ENCODE results near the gene GMDS. TPM values are rescaled to one million over a fixed set of nuclear protein-coding genes. Genes with fewer than 3 reads are reported as not detected.

Gene GMDS
- total RNA-seq, 2 experiments from 2014 or later: 31.1 to 35.9 TPM

GRCh38 chr6:2149361-2150006 lies 95.9 kb downstream of the GMDS start:
- no peak overlapping the region for H3K4me3 Mint-ChIP-seq

GRCh38 chr6:2148748-2149147 lies 96.7 kb downstream of the GMDS start:
- ChIA-PET CTCF (no interaction called here), POLR2A (no interaction called here)
- DNase-seq: no peak
- H3K4me3 Mint-ChIP-seq: no peak overlapping the region
- H3K27ac Mint-ChIP-seq: no peak overlapping the region
- H3K9me3 Mint-ChIP-seq: no peaks in the 10 kb centered on the region
- H3K27me3 Mint-ChIP-seq: no peaks in the 10 kb centered on the region
- H3K36me3 Mint-ChIP-seq (ENCODE audit: low read depth): no peaks in the 10 kb centered on the region
- H3K4me1 Mint-ChIP-seq: no peaks in the 10 kb centered on the region

More at GRCh38 chr6:2149361-2150006, 95.9 kb downstream of the GMDS start:
- Mint-ChIP-seq H3K27ac (no peak overlapping the region), H3K4me1 (no peaks in the 10 kb centered on the region), H3K27me3 (no peaks in the 10 kb centered on the region), H3K9me3 (no peaks in the 10 kb centered on the region), H3K36me3 (ENCODE audit: low read depth) (no peaks in the 10 kb centered on the region)
- POLR2A ChIA-PET: no interaction called here
- CTCF ChIA-PET: no interaction called here
- no peak for DNase-seq

- Mint-ChIP-seq H3K4me1 (no peaks in the 10 kb centered on the region), H3K27ac (no peak overlapping the region), H3K27me3 (no peaks in the 10 kb centered on the region), H3K36me3 (ENCODE audit: low read depth) (no peaks in the 10 kb centered on the region), H3K4me3 (no peak overlapping the region), H3K9me3 (no peaks in the 10 kb centered on the region)
- no peak for DNase-seq
- CTCF ChIA-PET: no interaction called here
- POLR2A ChIA-PET: no interaction called here
These were observed 97.5 kb downstream of the GMDS start for GRCh38 chr6:2147766-2148448.

DNA sequence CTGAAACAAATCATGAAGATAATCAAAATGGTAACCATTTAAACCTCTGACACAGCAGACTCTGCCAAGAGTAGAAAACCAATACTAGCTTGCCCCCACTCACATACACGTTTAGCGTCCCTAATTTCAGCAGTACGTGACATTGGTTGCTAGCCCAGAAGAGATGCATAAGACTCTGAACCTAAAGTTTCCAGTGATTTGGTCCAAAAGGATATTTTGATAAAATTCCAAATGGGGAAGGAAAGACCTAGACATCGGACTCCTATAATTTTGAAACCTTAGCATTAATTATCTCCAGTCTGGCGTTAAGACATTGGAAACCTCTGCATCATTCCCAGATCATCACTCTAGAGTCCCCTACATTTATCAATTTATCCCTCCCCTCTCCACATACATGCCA lies 98.1 kb downstream of the GMDS start:
- Mint-ChIP-seq H3K27ac (no peak overlapping the region), H3K4me1 (no peaks in the 10 kb centered on the region), H3K9me3 (no peaks in the 10 kb centered on the region), H3K27me3 (no peaks in the 10 kb centered on the region), H3K36me3 (ENCODE audit: low read depth) (no peaks in the 10 kb centered on the region), H3K4me3 (no peak overlapping the region)
- ChIA-PET POLR2A (no interaction called here), CTCF (no interaction called here)
- DNase-seq: no peak

DNA sequence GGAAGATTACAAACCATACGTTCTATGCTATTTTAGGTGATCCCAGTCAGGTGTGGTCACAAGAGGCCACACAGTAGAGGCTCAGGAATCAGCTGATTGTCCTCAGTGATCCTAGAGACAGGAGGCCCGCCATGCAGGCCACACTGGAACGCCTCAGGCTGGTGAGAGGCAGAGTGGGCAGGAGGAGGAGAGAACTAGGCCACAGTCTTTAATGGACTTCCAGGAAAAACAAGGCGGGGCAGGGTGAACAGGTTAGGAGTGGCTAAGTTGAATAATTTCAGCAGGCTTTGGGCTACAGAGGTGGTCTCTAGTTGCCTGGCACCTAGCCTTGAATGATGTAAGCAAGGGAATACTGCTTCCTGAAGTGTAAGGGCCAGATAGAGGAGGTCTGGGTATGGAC lies 101.2 kb downstream of the GMDS start:
- no peak for DNase-seq
- no peaks in the 10 kb centered on the region for H3K9me3 Mint-ChIP-seq
- H3K4me1 Mint-ChIP-seq: peaks cover 2% of the 10 kb centered on the region
- H3K36me3 Mint-ChIP-seq (ENCODE audit: low read depth): no peaks in the 10 kb centered on the region
- H3K27me3 Mint-ChIP-seq: no peaks in the 10 kb centered on the region
- no peak overlapping the region for H3K27ac Mint-ChIP-seq
- ChIA-PET CTCF (no interaction called here), POLR2A (no interaction called here)
- H3K4me3 Mint-ChIP-seq: no peak overlapping the region

DNA sequence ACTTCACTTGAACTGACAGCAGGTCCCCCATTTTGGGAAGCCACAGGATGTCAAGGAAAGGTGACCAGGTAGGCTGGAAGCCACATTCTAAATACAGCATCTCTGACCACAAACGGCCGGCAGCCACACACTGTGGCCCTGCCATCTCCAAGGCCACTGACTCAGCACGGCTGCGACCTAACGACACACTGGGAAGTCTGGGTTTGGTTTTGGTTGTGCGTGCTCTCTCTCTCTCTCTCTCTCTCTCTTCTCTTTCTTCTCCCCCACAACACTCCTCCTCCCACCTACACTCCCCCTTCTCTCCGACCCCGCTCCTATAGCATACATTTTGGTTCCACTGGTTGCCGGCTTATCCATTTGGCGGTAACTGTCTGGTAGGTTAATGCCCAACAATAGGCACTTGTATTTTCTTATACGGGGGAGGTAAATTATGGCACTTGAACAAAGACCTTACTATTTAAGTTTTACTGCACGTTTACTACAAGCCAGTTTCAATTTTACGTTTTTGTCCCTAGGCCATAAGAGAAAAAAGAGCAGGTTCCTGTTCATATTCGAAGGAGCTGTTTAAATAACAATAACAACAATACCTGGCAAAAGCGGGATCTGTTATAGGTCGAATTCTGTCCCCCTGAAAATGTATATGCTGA lies 103.6 kb downstream of the GMDS start:
- peaks cover 2% of the 10 kb centered on the region for H3K4me1 Mint-ChIP-seq
- no peaks in the 10 kb centered on the region for H3K27me3 Mint-ChIP-seq
- no peaks in the 10 kb centered on the region for H3K9me3 Mint-ChIP-seq

DNA sequence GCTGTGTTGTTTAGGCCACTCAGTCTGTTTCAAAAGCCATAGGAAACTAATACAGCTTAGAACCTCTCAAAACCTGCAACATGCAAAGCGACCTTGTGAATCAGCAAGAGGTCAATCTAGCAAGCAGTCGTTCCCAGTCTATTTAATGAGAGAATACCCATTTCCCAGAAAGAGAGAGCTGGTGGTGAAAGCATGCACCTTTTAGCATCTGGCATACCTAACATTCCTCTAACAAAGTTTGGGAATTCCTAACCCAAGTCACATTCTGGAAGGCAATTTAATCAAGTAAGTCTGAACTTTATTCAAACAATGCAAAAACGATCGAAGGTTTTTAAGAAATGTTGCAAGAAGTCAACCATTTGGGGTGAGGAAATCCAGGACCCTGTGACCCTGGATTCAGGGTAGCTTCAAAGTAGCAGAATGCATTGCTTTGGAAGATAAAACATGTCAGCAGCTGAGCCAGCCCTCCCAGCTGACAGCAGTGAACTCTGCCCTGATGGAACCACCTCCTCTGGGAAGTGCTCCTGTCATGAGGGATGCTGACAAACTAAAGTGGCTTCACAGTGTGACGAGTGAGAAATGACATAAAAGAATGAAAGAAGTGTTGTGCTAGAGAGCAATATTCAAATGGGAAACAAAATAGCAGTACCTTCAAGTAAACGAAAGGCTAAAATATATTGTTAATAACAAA lies 104.8 kb downstream of the GMDS start:
- Mint-ChIP-seq H3K36me3 (ENCODE audit: low read depth) (no peaks in the 10 kb centered on the region), H3K27ac (no peak overlapping the region), H3K4me3 (no peak overlapping the region), H3K4me1 (peaks cover 2% of the 10 kb centered on the region), H3K9me3 (no peaks in the 10 kb centered on the region), H3K27me3 (no peaks in the 10 kb centered on the region)
- ChIA-PET CTCF (no interaction called here), POLR2A (no interaction called here)
- DNase-seq: no peak

More for the DNA sequence above, 103.6 kb downstream of the GMDS start:
- ChIA-PET POLR2A (no interaction called here), CTCF (no interaction called here)
- H3K4me3 Mint-ChIP-seq: no peak overlapping the region
- no peaks in the 10 kb centered on the region for H3K36me3 Mint-ChIP-seq (ENCODE audit: low read depth)
- no peak overlapping the region for H3K27ac Mint-ChIP-seq
- no peak for DNase-seq

GRCh38 chr6:2135401-2135800 lies 110.0 kb downstream of the GMDS start:
- H3K9me3 Mint-ChIP-seq: no peaks in the 10 kb centered on the region
- ChIA-PET CTCF (no interaction called here), POLR2A (no interaction called here)
- H3K27me3 Mint-ChIP-seq: no peaks in the 10 kb centered on the region
- no peak overlapping the region for H3K4me3 Mint-ChIP-seq
- DNase-seq: no peak
- H3K36me3 Mint-ChIP-seq (ENCODE audit: low read depth): no peaks in the 10 kb centered on the region
- no peak overlapping the region for H3K27ac Mint-ChIP-seq
- H3K4me1 Mint-ChIP-seq: no peaks in the 10 kb centered on the region

DNA sequence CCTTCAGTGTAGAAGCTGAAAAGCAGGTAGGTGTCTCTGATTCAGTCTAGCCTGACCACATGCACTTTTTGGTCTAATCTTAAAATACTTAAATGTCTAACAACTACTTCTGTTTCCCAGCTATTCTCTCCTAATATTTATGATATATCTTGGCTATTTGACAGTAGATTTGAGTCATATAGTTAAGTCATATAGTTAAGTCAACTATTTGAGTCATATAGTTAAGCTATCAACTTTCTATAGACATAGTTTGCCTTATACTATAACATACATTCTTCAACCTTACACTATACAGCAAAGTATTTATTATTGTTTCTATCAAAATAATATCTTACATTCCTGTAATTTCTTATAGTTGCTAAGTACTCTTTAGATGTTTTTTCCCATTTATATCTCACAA lies 110.9 kb downstream of the GMDS start:
- no peak overlapping the region for H3K4me3 Mint-ChIP-seq
- H3K27me3 Mint-ChIP-seq: no peaks in the 10 kb centered on the region
- ChIA-PET POLR2A (no interaction called here), CTCF (no interaction called here)
- H3K9me3 Mint-ChIP-seq: no peaks in the 10 kb centered on the region
- peaks cover under 1% of the 10 kb centered on the region for H3K4me1 Mint-ChIP-seq
- DNase-seq: no peak
- no peak overlapping the region for H3K27ac Mint-ChIP-seq
- H3K36me3 Mint-ChIP-seq (ENCODE audit: low read depth): no peaks in the 10 kb centered on the region

DNA sequence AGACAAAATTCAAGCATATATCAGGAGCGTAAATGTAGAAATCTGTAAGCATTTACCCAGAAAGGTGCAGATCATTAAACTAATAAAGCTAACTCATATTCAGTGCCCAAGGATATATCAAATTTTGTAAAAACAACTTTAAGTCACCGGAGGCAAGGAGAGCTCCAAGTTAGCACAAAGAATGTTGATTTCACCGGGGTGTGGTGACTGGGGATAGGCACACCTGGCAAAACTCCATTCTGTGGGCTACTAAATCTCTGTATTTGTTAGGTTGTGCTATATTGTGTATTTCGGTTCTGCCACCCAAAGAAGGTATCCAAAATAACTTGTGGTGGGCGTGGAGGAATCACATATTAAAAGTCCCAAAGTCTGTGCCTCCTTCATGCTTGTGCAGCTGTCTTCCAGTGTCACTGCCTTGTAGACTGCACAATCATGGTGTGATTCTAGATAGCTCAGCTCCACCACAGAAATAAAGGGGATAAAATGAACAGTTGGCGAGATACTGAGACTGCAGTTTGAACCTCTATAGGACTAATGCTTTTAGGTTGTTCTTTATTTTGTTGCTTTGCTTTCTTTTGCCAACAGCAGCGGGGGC lies 111.6 kb downstream of the GMDS start:
- ChIA-PET POLR2A (no interaction called here), CTCF (no interaction called here)
- Mint-ChIP-seq H3K27ac (no peak overlapping the region), H3K4me1 (peaks cover 6% of the 10 kb centered on the region), H3K27me3 (no peaks in the 10 kb centered on the region), H3K36me3 (ENCODE audit: low read depth) (no peaks in the 10 kb centered on the region), H3K4me3 (no peak overlapping the region), H3K9me3 (no peaks in the 10 kb centered on the region)
- DNase-seq: no peak

- no peaks in the 10 kb centered on the region for H3K9me3 Mint-ChIP-seq
- H3K27me3 Mint-ChIP-seq: no peaks in the 10 kb centered on the region
- ChIA-PET POLR2A (no interaction called here), CTCF (interaction anchor here (1.5 kb wide), 1 partner anchor 12 kb away, joined by 4 read pairs; no protein-coding TSS in a partner anchor)
- no peak for DNase-seq
- no peak overlapping the region for H3K27ac Mint-ChIP-seq
- peaks cover 6% of the 10 kb centered on the region for H3K4me1 Mint-ChIP-seq
- H3K4me3 Mint-ChIP-seq: no peak overlapping the region
- H3K36me3 Mint-ChIP-seq (ENCODE audit: low read depth): no peaks in the 10 kb centered on the region
These were observed 112.5 kb downstream of the GMDS start for GRCh38 chr6:2132916-2133315.

GRCh38 chr6:2132416-2132815 lies 113.0 kb downstream of the GMDS start:
- Mint-ChIP-seq H3K36me3 (ENCODE audit: low read depth) (no peaks in the 10 kb centered on the region), H3K9me3 (no peaks in the 10 kb centered on the region), H3K4me3 (no peak overlapping the region), H3K4me1 (peaks cover 6% of the 10 kb centered on the region), H3K27ac (no peak overlapping the region), H3K27me3 (no peaks in the 10 kb centered on the region)
- ChIA-PET CTCF (interaction anchor here (1.5 kb wide), 1 partner anchor 13 kb away, joined by 4 read pairs; no protein-coding TSS in a partner anchor), POLR2A (no interaction called here)
- DNase-seq: no peak

GRCh38 chr6:2129182-2129621 lies 116.2 kb downstream of the GMDS start:
- ChIA-PET POLR2A (no interaction called here), CTCF (no interaction called here)
- no peaks in the 10 kb centered on the region for H3K9me3 Mint-ChIP-seq
- no peak for DNase-seq
- H3K4me1 Mint-ChIP-seq: peaks cover 6% of the 10 kb centered on the region
- no peaks in the 10 kb centered on the region for H3K27me3 Mint-ChIP-seq
- no peak overlapping the region for H3K4me3 Mint-ChIP-seq
- no peaks in the 10 kb centered on the region for H3K36me3 Mint-ChIP-seq (ENCODE audit: low read depth)
- H3K27ac Mint-ChIP-seq: no peak overlapping the region
